ENCODE data around the gene EEIG2.
A peak's percentile ranks its signal among the peaks of the same experiment; 100 is the strongest.

The EEIG2 gene

DNA sequence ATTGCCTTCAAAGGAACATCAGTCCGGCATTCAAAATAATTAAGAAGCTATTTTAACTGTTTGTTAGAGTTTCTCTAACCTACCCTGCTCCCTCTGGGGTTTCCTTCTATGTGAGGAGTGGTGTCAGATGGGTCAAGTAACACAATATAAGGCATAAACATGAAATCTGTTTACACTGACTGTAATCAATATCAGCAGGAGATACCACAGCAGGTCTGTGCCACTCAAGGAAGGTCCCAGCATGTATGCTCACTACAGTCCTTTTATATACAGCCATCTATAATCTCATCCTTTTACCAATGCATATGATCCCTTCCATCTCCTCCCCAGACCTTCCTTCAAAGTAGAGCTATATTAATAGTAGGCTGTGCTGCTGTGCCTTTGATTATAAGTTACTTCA is 25.4 kb downstream of the EEIG2 start:
- DNase-seq = no peak

DNA sequence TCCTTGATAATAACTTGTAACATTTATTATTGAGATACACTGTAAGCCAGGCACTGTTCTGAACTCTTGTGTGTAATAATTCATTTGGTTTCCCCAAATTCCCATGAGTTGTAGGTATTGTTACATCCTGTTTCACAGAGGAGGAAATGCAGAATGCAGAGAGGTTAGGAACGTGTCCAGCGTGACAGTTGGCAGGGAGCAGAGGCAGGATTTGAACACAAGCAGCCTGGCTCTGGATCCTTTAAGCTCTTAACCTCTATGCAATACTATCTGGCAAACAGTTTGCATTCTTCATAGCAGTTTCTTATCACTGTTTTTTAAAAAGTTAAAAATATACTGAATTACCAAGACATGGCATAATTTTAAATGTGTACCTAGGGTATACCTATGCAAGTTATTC is 30.5 kb downstream of the EEIG2 start:
- DNase-seq = no peak

DNA sequence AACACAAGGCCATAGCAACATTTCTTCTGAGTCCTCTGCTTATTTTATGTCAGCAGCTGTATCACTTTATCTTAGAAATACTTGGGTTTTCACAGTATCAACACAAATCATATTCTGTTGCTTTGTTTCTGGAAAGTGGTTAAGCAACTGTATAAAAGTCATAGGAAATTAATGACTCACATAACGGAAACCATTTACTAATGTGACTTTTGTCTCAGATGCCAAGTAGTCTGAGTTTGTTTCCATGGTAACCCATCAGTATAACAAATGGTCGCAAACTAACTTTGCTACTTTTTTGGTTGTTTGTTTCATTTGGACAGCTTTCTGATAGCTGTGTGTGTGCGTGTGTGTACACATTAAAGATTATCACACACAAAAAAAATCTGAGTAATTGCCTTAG is 31.1 kb downstream of the EEIG2 start:
- DNase-seq = peak; percentile 10

DNA sequence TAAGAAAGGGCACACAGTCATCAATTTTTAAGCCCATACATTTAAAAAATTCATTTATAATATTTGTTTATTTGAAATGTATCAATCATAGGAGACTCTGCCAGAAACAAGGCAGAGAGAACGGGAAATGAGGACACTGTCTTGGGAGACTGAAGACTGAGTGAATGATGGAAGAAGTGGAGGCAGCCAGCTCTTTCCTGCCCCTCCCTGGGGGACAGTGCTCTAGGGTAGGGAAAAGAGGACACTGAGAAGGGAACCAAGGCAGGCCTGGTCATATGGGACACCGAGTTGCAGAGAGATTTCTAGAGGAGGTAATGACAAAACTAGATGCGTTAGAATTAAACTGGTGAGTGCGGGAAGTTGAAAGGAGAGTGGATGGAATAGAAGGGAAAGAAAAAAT is 31.6 kb downstream of the EEIG2 start:
- no peak for DNase-seq

DNA sequence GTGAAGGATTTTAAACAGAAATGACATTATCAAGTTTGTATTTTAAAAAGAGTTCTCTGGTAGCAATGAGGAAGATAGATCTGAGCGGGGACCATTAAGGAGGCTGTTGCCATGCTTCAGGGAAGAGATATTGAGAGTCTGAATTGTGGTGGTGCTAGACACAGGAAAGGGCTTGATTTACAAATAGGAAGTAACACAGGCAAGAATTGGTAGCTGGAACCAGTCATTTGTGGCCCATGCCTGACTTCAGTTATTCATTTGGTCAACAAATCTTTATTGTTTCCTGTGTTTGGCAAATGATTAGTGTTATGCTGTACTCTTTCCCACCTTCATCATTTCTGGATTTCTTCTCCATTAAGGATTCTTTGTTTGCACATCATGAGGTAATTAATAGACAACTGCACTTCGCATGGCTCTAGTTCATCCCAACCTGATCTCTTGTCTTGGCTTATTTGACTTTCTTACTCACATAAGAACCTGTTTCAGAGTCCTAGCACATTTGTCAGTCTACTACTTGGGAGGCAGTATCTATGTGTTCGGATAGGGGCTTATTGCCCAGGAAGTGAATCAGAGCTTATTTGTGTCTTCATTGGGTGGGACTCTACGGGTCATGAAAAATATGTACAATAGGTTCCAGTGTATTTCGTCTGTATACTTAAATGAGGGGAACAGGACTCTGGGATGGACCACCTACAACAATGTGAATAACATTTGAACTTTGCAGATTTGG is 32.3 kb downstream of the EEIG2 start:
- DNase-seq = no peak

DNA sequence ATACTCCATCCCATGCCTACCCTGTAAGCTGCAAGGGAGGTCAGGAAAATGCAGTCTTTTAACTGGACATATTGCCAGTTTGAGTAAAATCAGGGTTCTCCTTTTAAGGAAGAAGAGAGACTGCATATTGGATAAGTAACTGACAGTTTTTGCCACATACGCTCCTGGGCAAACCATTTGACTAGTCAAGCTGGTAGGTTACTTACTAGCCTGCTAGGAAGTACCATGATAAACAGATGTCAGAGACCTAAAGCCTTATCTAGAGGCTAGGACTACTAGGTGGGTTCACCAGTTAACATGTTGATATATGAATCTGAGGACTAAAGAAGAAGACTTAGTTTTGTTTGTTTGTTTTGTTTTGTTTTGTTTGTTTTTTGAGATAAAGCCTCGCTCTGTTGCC is 33.5 kb downstream of the EEIG2 start:
- DNase-seq = no peak

DNA sequence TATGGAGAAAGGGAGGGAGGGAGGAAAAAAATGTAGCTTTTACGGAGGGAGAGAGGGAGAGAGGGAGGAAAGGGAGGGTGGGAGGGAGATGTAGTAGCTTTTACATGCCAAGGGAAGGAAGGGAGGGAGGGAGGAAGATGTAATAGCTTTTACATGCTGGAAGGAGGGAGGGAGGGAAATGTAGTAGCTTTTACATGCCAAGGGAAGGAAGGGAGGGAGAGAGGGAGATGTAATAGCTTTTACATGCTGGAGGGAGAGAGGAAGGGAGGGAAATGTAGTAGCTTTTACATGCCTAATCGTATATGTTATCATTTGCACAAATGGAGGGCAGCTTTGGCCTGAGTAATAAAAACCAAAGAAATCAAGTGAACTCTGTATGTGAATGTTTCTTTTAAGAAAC is 35.6 kb downstream of the EEIG2 start:
- no peak for DNase-seq

DNA sequence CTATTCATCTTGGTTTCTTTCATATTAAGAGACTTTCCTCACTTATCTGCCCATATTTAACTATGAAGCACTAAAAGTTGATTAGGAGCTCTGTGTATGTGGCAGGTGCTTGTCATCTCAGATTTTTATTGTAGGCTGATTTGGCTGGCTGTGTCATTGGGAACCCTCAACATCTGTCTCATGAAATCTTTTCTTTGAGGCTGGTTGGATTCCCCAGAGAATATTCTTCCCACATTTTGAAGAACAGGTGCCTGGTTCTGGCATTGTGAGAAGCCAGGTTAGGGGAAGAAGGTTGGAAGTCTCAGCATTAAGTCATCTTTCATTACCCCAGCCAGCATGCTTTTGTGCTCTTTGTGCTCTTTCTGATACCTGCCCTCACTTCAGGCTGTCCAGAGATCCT is 37.1 kb downstream of the EEIG2 start:
- no peak for DNase-seq

DNA sequence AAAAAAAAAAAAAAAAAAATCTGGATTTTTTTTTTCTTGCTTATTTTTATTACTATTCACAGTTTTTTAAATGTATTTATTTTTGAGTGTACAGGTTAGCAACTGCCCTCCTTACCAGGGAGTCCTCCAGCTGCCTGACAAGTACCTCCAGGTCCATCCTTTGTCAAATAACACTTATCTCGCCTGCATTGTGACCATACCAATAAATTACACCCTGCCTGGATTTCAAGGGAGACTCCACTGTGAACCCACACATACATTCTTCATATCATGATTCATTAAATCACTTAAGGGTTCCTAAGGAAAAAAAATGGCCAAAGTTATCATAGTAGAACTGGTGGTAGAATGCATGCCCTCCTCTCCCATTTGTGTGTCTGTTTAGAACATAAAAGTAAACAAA is 38.4 kb downstream of the EEIG2 start:
- DNase-seq = no peak

DNA sequence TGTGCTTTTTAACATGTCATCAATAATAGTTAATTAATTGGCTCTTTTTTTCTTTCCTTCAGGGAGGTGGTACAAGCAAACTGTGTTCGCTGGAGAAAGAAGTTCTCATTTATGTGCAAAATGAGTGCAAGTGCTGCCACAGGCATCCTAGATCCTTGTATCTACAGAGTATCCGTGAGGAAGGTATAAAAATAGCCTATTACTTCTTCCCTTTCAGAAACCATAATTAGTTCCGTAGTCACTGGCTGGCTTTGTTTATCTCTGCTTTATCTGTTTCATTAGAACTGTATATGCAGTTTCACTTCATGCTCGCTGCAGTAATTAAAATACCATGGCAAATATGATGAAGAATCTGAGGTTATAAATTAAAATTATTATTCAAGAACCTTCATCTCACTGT is 40.6 kb downstream of the EEIG2 start:
- no peak for DNase-seq

DNA sequence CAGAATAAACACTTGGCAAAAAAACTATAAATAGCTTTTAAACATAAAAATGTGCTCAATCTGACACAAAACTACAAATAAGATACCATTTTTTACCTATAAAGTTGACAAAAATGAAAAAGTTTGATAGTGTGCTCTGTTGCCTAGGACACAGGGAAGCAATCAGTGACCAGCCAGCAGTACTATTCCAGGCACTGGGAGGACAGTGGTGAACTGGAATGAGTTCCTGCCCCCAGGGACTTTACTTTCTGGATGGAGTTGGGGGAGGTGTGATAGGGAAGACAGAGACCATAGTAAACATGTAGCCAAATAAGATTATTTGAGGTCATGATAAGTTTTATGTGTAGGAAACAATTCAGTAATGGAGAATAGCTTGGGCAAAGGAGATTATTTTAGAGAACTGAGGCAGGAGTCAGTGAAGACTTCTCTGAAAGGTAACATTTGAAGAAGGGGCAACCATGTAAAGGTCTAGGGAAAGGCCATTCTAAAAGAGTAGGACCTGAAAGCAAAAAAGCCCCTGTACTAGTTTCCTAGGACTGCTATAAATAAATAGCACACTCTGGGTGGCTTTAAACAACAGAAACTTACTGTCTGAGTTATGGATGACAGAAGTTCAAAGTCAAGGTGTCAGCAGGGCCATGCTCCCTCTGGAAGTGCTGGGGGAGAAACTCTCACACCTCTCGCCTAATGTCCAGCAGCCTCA is 42.0 kb downstream of the EEIG2 start:
- no peak for DNase-seq

DNA sequence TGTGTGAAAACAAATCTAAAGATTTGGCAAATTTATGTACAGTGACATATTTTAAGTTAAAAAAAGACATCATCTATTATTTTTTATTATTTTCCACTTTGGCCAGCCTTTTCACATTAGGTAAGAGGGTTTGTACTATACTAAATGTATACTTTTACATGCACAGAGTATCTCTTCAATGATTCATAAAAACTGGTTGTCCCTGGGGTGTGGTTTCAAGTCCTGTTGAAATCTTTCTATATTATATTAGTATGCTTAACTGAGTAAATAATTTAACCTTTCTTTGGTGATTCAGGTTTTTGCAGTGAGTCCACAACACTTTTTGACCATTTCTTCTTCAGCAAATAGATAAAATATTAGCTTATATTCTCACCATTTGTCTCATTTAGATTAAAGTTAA is 45.7 kb downstream of the EEIG2 start:
- DNase-seq = no peak

DNA sequence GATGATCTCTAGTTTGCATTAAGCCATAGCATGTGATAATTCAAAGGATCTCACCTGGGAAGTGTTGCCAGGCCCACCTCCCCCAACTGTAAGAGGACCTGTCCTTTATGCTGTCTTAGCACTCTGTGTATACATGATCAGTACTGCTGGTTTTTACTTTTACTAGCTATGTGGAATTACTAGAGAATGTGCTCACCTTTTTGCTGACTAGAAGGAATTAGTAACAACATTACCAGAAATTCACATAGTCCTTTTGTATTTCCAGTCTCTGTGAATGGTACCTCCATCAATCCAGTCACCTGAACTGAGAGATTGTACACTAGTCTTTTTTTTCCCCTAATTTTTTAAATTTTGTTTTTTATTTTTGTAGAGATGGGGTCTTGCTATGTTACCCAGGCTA is 46.6 kb downstream of the EEIG2 start:
- DNase-seq = no peak

DNA sequence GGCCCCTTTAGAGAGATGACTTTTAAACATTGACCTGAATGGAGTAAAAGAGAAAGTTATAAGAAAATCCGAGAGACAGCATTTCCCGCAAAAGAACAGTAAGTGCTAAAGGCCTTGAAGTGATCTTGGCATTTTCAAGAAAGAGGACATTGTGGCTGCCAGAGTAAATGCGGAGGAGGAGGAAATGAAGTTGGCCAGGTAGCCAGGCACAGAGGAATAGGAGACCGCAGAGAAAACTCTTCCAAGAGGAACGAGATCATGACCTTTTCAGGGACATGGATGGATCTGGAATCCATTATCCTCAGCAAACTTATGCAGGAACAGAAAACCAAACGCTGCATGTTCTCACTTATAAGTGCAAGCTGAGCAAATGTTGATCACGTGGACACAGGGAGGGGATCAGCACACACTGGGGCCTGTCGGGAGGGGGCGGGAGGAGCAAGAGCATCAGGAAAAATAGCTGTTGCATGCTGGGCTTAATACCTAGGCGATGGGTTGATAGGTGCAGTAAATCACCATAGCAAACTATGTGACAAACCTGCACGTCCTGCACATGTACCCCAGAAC is 49.7 kb downstream of the EEIG2 start:
- peak; percentile 93 for DNase-seq

Measured in NCI-H1105 treated with DMSO at 0.1 percent for 48 hours (cell line).